Measurements from ENCODE around the gene KDM3A.

Gene KDM3A

DNA sequence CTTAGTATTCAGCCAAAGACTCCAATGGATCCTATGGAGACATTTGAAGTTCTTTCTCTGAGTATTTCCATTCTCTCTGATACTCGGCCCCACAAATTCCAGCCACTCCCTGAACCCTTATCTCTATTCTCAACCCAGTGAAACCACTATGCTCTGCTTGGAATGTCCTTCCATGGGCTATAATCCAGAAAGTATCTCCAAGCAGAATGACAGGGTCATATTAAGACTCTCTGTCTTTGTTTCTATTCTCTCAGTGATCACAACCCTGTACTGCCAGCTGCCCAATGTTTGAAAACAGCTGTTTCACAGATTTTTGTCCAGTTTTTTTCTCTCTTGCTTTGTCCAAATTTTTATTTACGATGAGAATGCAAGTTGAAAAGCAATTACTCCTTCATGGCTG lies 100.2 kb downstream of the KDM3A start:
- DNase-seq (ENCODE audit: extremely low spot score), result no peak
- CTCF ChIA-PET, result interaction anchor here (1.0 kb wide), 1 partner anchor 108 kb away, joined by 3 read pairs; no protein-coding TSS in a partner anchor
- TF ChIP-seq, protein P1, sequence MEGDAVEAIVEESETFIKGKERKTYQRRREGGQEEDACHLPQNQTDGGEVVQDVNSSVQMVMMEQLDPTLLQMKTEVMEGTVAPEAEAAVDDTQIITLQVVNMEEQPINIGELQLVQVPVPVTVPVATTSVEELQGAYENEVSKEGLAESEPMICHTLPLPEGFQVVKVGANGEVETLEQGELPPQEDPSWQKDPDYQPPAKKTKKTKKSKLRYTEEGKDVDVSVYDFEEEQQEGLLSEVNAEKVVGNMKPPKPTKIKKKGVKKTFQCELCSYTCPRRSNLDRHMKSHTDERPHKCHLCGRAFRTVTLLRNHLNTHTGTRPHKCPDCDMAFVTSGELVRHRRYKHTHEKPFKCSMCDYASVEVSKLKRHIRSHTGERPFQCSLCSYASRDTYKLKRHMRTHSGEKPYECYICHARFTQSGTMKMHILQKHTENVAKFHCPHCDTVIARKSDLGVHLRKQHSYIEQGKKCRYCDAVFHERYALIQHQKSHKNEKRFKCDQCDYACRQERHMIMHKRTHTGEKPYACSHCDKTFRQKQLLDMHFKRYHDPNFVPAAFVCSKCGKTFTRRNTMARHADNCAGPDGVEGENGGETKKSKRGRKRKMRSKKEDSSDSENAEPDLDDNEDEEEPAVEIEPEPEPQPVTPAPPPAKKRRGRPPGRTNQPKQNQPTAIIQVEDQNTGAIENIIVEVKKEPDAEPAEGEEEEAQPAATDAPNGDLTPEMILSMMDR (IDR thresholded peaks at IDR 0.05; ENCODE audit: control extremely low read depth, extremely low read depth, low read depth, missing control alignments), result no peak
- POLR2A ChIA-PET, result no interaction called here

Measured in GM10248 (cell line).